Memory B cell (primary cell): Measurements from ENCODE around the gene ABCC12.
A peak's percentile ranks its signal among the peaks of the same experiment; 100 is the strongest.
"Not testable (repeated sequence)": the region's sequence is repeated elsewhere in the genome, so short reads cannot be mapped to it uniquely, and the experiment has no call there.

Source experiments
- ATAC-seq: fragments of 150-1000 bp; cut with Tn5 transposase; 2 replicates; pipeline ENCODE4 v1.10.0; 2021; ENCODE audit warnings: low read depth, mild to moderate bottlenecking, moderate library complexity
- DNase-seq, 2 donors: peaks; one replicate each; pipeline ENCODE4 v3.0.0; 2022; ENCODE audit warnings: low spot score in 2 of 2
- H3K27ac Mint-ChIP-seq: one replicate; pipeline ENCODE4 v1.8.0; 2022; ENCODE audit warnings: mild to moderate bottlenecking, moderate library complexity, mixed read lengths
- H3K27me3 Mint-ChIP-seq: one replicate; pipeline ENCODE4 v1.8.0; 2022; ENCODE audit warnings: mixed read lengths
- H3K36me3 Mint-ChIP-seq: one replicate; pipeline ENCODE4 v1.8.0; 2022; ENCODE audit warnings: mild to moderate bottlenecking, mixed read lengths
- H3K4me1 Mint-ChIP-seq: one replicate; pipeline ENCODE4 v1.8.0; 2022; ENCODE audit warnings: mixed read lengths
- H3K4me3 Mint-ChIP-seq: one replicate; pipeline ENCODE4 v1.8.0; 2022; ENCODE audit warnings: mild to moderate bottlenecking, moderate library complexity, mixed read lengths
- H3K9me3 Mint-ChIP-seq: one replicate; pipeline ENCODE4 v1.8.0; 2022; ENCODE audit warnings: mixed read lengths

The ABCC12 gene

DNA sequence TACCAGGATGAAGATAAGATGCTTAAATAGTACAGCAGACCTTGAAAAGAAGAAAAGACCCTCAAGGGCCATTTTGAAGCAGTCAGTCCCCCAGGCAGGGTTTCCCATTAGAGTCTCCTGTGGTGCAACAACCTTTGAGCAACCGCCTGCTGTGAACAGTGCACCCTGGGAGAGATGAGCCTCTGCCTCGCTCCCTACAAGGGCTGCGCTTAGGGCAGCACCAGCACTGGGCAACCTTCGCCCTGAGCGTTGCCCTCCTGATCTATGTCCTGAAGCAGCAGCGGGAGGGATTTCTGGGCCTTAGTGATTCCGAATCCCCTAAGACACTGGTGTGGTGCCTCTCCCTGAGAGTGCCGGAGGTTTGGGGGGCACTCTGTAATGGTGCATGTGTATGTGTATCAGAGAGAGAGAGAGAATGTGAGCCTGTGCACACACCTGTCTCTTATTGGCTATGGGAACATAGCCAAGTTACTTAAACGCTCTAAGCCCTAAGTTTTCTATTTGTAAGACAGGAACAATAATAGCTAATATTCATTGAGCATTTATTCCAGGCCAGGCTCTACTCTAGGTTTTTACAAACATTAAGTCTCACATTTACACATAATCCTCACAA is 25.2 kb upstream of the ABCC12 start:
- no peak for DNase-seq
- H3K27ac Mint-ChIP-seq = no peak overlapping the region
- no peak for ATAC-seq
- H3K4me3 Mint-ChIP-seq = no peak overlapping the region
- no peaks in the 10 kb centered on the region for H3K9me3 Mint-ChIP-seq
- H3K36me3 Mint-ChIP-seq = no peaks in the 10 kb centered on the region
- peaks cover 8% of the 10 kb centered on the region for H3K27me3 Mint-ChIP-seq
- no peaks in the 10 kb centered on the region for H3K4me1 Mint-ChIP-seq

DNA sequence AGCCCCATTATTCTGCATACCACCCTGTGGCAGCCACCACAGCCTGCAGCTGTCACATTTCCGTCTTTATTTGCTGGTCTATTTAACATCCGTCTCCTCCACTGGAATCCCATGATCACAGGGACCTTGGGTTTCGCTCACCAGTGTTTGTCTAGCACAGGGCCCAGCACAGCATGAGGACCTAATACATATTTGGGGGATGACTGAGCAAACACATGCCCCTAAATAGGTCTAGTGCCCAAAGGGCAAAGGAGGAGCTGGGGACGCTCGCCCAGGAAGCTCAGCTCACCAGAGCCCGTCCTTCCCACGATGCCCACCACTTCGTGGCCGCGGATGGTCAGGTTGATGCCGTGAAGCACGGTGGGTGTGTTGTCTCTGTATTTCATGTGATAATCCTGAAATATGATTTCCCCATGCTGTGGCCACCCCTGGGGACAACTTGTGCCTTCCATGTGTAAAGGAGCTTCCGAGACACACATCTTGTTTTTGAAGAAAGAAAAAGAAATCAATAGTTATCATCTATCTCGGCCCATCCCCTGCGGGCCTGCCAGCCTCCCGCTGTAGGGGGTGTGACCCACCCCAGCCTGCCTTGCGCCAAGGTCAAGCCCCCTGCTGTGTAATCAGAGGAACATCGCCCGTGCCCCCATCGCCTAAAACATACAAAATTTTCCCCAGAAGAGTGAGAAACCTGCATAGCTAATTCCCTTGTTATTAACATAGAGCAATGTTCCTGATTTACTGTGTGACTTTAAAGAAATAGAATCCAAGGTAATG is 21.0 kb upstream of the ABCC12 start:
- Mint-ChIP-seq H3K4me1 (no peaks in the 10 kb centered on the region), H3K9me3 (no peaks in the 10 kb centered on the region), H3K4me3 (no peak overlapping the region), H3K36me3 (no peaks in the 10 kb centered on the region), H3K27ac (no peak overlapping the region), H3K27me3 (peaks cover 5% of the 10 kb centered on the region)
- no peak for ATAC-seq
- DNase-seq = no peak

DNA sequence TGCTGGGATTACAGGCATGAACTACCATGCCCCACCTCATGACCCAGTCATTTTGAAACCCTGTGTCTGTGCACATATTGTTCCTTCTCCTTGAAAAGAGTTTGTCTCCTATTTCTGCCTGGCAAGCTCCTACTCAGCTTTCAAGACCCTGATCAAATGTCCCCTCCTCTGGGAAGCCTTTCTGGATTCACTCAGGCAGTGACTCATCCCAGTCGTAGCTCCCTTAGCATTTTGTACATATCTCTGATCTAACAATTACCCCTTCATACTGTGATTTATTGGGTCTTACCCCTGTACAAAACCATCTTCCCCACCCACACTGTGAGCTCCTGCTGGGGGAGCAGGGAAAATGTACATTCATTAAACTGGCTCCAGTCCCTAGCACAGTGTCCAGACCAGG is 18.1 kb upstream of the ABCC12 start:
- Mint-ChIP-seq H3K4me1 (no peaks in the 10 kb centered on the region), H3K4me3 (no peak overlapping the region), H3K9me3 (no peaks in the 10 kb centered on the region), H3K36me3 (no peaks in the 10 kb centered on the region), H3K27me3 (peaks cover 5% of the 10 kb centered on the region), H3K27ac (no peak overlapping the region)
- no peak for DNase-seq
- ATAC-seq = no peak

DNA sequence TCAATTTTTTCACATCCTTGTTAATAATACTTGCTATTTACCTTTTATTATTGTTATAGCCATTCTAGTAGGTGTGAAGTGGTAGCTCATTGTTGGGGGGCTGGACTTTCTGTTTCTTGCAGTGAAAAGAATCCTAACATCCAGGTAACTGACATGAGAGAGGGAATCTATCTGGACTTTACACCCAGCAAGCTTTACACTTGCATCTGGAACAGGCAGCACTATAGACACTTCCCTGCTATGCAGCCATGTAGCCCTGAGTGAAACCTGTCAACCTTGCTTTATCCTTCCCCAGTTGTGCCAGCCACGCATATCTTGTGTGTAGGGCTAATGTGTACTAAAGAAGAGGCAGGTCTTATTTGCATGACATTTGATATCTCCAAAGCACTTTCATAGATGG is 16.9 kb upstream of the ABCC12 start:
- DNase-seq (no peak), ATAC-seq (no peak)
- Mint-ChIP-seq H3K9me3 (no peaks in the 10 kb centered on the region), H3K27ac (no peak overlapping the region), H3K36me3 (no peaks in the 10 kb centered on the region), H3K27me3 (peaks cover 5% of the 10 kb centered on the region), H3K4me3 (no peak overlapping the region), H3K4me1 (no peaks in the 10 kb centered on the region)

DNA sequence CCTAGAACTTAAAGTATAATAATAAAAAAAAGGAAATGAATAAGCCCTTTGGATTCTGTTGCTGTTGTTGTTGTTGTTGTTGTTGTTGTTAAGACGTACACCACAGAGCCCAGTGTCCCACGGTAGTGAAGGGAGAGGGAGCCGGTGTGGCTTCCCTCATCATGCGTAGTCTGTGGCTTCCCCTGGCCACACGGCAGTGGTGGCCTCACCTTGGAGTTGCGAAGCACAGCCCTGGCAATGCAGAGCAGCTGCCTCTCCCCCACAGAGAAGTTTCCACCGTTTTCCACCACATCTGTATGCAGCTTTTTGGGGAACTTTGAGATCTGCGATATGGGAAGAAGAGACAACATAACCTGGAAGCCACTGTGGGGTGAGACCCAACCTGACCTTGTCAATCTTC is 14.1 kb upstream of the ABCC12 start:
- no peak overlapping the region for H3K27ac Mint-ChIP-seq
- ATAC-seq (no peak), DNase-seq (no peak)
- no peaks in the 10 kb centered on the region for H3K9me3 Mint-ChIP-seq
- no peak overlapping the region for H3K4me3 Mint-ChIP-seq
- H3K27me3 Mint-ChIP-seq = no peaks in the 10 kb centered on the region
- H3K4me1 Mint-ChIP-seq = peaks cover 2% of the 10 kb centered on the region
- H3K36me3 Mint-ChIP-seq = no peaks in the 10 kb centered on the region

DNA sequence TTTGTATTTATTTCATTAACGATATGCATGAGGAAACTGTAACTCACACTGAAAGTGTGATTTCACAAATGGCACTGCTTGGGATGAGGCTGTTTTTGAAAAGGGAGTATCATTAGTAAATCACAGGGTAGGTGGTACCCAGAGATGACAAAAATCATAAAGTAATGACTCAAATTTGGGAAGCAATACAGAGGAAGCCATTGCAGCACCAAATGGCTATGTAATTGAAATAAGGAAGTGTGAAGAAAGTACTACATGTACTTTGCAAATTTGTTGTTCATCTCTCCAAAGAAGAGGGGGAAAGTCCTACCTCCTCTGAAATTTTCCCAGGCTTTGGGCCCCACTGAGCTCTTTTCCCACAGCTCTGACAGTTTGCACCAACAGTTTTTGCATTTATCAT is 12.3 kb upstream of the ABCC12 start:
- no peak for DNase-seq
- H3K27ac Mint-ChIP-seq = no peak overlapping the region
- peaks cover 4% of the 10 kb centered on the region for H3K4me1 Mint-ChIP-seq
- H3K9me3 Mint-ChIP-seq = no peaks in the 10 kb centered on the region
- no peak overlapping the region for H3K4me3 Mint-ChIP-seq
- no peaks in the 10 kb centered on the region for H3K27me3 Mint-ChIP-seq
- no peaks in the 10 kb centered on the region for H3K36me3 Mint-ChIP-seq
- no peak for ATAC-seq

DNA sequence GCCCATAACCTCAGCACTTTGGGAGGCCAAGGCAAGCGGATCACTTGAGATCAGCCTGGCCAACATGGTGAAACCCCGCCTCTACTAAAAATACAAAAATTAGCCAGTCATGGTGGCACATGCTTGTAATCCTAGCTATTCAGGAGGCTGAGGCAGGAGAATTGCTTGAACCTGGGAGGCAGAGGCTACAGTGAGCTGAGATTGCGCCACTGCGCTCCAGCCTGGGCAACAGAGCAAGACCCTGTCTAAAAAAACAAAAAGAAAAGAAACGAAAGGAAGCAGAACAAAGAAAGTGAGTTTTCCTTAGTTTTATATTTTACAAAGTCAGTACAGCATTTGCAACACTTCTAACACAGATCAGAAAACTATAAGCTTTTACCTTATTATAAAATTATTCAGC is 10.8 kb upstream of the ABCC12 start:
- not testable (repeated sequence) for H3K27ac Mint-ChIP-seq, H3K36me3 Mint-ChIP-seq, H3K4me3 Mint-ChIP-seq, DNase-seq, H3K4me1 Mint-ChIP-seq, H3K27me3 Mint-ChIP-seq, ATAC-seq, H3K9me3 Mint-ChIP-seq

DNA sequence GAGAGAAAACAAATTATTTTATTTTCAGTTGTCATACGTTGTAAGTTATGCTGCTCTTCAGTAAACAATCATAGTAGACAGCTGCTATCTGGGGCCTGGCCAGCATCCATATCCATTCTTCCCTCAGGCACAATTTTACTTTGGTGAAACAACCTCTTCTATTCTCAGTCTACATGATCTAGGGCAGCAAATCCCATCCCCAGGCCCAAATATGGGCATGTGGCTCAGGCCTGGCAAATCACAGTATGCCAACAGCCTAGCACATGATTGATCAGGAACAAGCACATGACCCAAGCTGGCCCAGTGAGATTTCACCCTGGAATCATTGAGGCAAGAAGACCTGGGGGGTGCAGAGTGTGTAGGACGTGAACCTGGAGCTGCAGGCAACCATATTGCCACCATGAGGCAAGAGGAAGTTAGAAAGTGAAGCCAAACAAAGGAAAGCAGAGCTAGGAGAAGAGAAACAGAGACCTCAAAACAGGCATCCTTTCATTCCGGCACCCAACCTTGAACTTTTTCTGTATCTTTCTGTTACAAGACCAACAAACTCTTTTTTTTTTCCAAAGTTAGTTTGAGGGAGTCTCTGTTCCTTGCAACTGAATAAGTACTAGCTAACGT is 10.3 kb upstream of the ABCC12 start:
- H3K9me3 Mint-ChIP-seq = no peaks in the 10 kb centered on the region
- ATAC-seq (no peak), DNase-seq (no peak)
- H3K27ac Mint-ChIP-seq = no peak overlapping the region
- H3K36me3 Mint-ChIP-seq = no peaks in the 10 kb centered on the region
- no peaks in the 10 kb centered on the region for H3K27me3 Mint-ChIP-seq
- peaks cover 4% of the 10 kb centered on the region for H3K4me1 Mint-ChIP-seq
- H3K4me3 Mint-ChIP-seq = no peak overlapping the region

DNA sequence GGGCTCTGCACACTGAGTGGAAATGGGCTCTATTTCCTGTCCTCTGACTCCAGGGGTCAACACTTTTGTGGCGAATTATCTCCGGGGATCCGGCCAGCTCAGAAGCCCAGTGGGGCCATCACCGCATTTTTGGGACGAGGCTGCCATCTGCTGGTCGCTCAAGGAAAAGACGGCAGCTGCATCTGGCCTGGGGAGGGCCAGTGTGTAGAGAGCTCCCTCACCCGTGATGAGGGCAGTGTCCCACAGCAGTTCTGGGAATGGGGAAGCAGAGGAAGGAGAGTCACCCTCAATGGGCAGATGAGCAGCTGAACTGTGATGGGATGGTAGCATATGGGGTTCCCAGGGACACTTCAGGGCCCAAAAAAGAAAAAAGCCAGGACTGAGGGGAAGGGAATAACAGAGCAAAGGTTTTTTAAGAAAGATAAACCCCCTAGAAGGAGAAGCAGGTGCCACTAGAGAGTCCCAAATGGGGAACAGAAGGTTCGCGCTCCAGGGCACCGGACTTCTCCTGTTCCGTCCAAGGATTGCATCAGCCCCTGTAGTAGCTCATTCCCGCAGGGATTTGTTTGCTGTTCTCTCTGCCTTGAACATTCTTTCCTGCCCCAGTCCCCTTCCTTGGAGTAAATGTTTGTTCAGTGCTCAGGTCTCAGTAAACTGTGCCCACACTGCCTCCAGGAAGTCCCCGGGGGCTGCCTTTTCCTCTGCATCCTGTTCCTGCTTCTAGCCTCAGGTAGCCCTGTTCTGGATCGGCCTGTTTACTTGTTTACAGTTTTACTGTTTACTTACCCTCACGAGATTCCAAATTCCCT is 9.3 kb upstream of the ABCC12 start:
- DNase-seq = peak; percentile 65 to 72
- peak; percentile 83 for ATAC-seq
- Mint-ChIP-seq H3K9me3 (no peaks in the 10 kb centered on the region), H3K36me3 (no peaks in the 10 kb centered on the region), H3K27me3 (no peaks in the 10 kb centered on the region), H3K27ac (no peak overlapping the region), H3K4me1 (peaks cover 4% of the 10 kb centered on the region), H3K4me3 (no peak overlapping the region)

DNA sequence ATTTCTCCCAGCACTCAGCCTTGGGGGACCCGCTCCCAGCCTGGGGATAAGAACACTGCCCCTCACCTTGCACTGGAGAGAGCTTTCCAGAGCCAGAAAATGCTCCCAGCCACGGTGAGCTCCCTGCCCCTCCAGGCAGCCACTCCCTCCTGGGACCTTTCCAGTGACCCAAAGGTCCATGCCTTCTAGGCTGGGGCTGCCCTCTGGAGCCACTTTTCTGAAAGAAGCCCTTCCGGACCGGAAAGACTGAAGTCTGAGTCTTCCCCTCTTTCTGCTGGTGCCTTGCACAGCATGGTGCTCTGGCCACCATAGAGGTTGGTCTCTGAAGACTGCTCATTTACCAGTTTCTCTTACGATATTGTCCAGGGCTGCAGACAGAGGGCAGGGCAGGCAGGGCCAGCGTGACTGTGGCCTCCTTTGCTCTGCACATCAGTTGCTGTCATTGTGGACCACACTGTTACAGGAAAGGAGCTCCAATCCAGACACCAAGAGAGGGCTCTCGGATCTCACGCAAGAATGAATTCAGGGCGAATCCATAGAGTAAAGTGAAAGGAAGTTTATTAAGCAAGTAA is 7.1 kb upstream of the ABCC12 start:
- no peak overlapping the region for H3K4me3 Mint-ChIP-seq
- DNase-seq = no peak
- ATAC-seq = no peak
- peaks cover 4% of the 10 kb centered on the region for H3K4me1 Mint-ChIP-seq
- H3K36me3 Mint-ChIP-seq = no peaks in the 10 kb centered on the region
- no peaks in the 10 kb centered on the region for H3K9me3 Mint-ChIP-seq
- no peaks in the 10 kb centered on the region for H3K27me3 Mint-ChIP-seq
- H3K27ac Mint-ChIP-seq = no peak overlapping the region

DNA sequence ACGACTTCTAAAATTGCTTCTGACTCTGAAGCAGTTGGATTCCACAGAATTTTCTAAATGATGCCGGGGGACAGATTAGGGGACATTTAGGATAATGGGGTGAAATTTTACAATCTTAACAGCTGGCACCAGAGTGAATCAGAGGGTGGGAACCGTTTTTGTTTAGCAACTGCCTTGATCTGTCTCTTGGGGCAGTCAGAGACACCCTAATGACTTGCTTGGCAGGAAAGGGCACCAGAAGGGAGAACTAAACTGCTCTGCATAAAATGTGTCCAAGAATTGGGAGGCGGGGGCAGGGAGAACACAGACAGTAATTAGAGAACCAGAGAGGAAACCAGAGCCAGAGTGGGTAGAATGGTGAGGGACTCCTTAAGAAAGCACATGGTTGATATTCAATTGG is 6.1 kb upstream of the ABCC12 start:
- Mint-ChIP-seq H3K9me3 (no peaks in the 10 kb centered on the region), H3K27me3 (no peaks in the 10 kb centered on the region), H3K36me3 (no peaks in the 10 kb centered on the region), H3K27ac (no peak overlapping the region), H3K4me3 (no peak overlapping the region), H3K4me1 (peaks cover 4% of the 10 kb centered on the region)
- DNase-seq (no peak), ATAC-seq (no peak)

DNA sequence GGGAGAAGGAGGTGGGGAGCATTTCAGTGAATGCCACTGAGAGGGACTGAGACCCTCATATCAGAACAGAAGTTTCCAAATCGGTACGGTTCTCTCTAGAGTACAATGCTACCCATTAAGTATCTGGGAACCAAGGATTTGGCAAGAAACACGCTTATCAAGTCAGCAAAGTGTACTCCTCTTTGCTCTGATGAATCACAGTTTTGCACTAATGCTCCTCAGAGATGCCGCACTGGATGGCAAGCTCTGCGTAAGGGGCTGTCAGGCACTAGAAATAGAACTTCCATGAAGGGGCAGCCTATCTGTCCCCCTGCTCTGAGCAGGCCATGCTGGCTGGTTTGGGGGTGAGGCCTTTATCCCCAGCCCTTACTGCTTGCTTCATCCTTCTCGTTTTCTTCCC is 4.8 kb upstream of the ABCC12 start:
- Mint-ChIP-seq H3K4me1 (peaks cover 4% of the 10 kb centered on the region), H3K36me3 (no peaks in the 10 kb centered on the region), H3K9me3 (no peaks in the 10 kb centered on the region), H3K4me3 (no peak overlapping the region), H3K27me3 (no peaks in the 10 kb centered on the region), H3K27ac (no peak overlapping the region)
- DNase-seq (no peak), ATAC-seq (no peak)

DNA sequence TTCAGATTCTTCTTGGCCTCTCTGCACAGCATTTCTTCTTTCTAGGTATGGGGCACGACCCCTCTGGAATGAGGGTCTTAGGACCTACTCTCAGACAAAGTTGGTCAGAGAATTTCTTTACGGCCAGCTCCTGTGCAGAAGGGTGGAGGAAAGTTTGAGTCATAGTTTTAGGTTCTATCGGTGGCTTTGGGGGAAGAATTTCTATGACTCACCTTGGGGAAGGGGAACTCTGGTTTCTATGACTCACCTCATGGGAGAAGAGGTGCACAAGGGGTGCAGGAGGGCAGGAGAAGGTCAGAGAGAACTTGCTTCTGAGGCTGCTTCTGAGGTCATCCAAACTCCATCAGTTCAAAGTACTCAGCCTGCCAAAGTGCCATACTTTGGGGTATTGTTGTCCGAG is 2.5 kb upstream of the ABCC12 start:
- Mint-ChIP-seq H3K4me1 (no peaks in the 10 kb centered on the region), H3K4me3 (no peak overlapping the region), H3K27me3 (no peaks in the 10 kb centered on the region), H3K27ac (no peak overlapping the region), H3K9me3 (no peaks in the 10 kb centered on the region), H3K36me3 (no peaks in the 10 kb centered on the region)
- ATAC-seq (no peak), DNase-seq (no peak)

DNA sequence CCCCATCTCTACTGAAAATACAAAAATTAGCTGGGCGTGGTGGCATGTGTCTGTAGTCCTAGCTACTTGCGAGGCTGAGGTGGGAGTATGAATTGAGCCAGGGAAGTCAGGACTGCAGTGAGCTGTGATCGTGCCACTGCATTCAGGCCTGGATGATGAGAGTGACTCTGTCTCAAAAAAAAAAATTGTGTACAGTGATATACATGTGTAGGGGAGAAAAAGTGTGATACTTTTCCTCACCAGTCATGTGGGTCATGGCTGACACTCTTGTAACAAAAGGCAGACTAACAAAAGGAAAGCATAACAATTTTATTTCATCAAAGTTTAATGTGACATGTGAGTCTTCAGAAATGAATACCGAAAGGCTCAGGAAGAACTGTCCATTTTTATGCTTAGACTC is 2.0 kb upstream of the ABCC12 start:
- ATAC-seq = no peak
- Mint-ChIP-seq H3K9me3 (no peaks in the 10 kb centered on the region), H3K27ac (no peak overlapping the region), H3K4me1 (no peaks in the 10 kb centered on the region), H3K36me3 (no peaks in the 10 kb centered on the region), H3K4me3 (no peak overlapping the region), H3K27me3 (no peaks in the 10 kb centered on the region)
- no peak for DNase-seq
